T-helper 2 cell treated with Interferon-gamma antibody and Interleukin-4, amounts not matched to agents 5 μg/mL and 100 μg/mL, for 36 hours (primary cell): ENCODE results near the gene MAP7.

Experiments
- DNase-seq: peaks from one replicate; pipeline ENCODE4 v3.0.0; 2021; ENCODE audit warnings: low spot score
- H3K27ac Mint-ChIP-seq: one replicate; pipeline ENCODE4 v1.8.0; 2021; ENCODE audit warnings: mild to moderate bottlenecking, mixed read lengths
- H3K27me3 Mint-ChIP-seq: one replicate; pipeline ENCODE4 v1.8.0; 2021; ENCODE audit warnings: low read depth, mixed read lengths
- H3K36me3 Mint-ChIP-seq: one replicate; pipeline ENCODE4 v1.8.0; 2021; ENCODE audit warnings: low read depth, mixed read lengths
- H3K4me1 Mint-ChIP-seq: one replicate; pipeline ENCODE4 v1.8.0; 2021; ENCODE audit warnings: low read depth, mixed read lengths
- H3K4me3 Mint-ChIP-seq: one replicate; pipeline ENCODE4 v1.8.0; 2022; ENCODE audit warnings: mild to moderate bottlenecking, moderate library complexity, mixed read lengths
- H3K9me3 Mint-ChIP-seq: one replicate; pipeline ENCODE4 v1.8.0; 2021; ENCODE audit warnings: mixed read lengths

The MAP7 gene

DNA sequence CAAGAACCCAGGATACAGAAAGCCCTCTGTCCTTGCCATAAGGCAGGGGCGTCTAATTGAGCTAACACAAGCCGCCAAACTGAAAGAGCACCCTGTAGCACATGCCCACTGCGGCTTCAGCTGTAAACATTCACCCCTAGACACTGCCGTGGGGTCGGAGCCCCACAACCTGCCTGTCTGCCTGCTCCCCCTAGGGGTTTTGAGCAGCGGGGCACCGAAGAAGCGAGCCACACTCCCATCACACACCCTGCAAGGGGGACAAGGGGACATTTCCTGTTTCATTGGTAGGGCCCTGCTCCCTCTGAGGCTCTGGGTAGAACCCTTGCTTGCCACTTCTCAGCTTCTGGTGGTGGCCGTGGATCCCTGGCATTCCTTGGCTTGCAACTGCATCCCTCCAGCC, 215.4 kb downstream of the MAP7 start:
- no peaks in the 10 kb centered on the region for H3K9me3 Mint-ChIP-seq
- peaks cover 5% of the 10 kb centered on the region for H3K27me3 Mint-ChIP-seq
- H3K36me3 Mint-ChIP-seq = no peaks in the 10 kb centered on the region
- no peak for DNase-seq
- H3K4me3 Mint-ChIP-seq = no peak overlapping the region
- no peaks in the 10 kb centered on the region for H3K4me1 Mint-ChIP-seq
- no peak overlapping the region for H3K27ac Mint-ChIP-seq

DNA sequence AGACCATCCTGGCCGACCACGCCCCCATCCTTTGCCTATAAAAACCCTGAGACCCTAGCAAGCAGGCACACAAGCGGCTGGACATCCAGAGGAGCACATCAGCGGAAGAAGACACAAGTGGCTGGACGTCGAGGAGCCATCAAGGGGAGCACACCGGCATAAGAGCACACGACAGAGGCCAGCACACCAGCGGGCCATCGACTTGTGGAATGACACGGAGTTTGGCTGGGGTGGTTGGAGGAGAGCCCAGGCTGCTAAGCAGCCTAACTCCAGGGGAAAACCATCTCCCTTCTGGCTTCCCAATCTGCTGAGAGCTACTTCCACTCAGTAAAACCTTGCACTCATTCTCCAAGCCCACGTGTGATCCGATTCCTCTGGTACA, 215.8 kb downstream of the MAP7 start:
- Mint-ChIP-seq H3K27me3 (peaks cover 5% of the 10 kb centered on the region), H3K36me3 (no peaks in the 10 kb centered on the region), H3K9me3 (no peaks in the 10 kb centered on the region), H3K27ac (no peak overlapping the region), H3K4me1 (no peaks in the 10 kb centered on the region), H3K4me3 (no peak overlapping the region)
- no peak for DNase-seq

DNA sequence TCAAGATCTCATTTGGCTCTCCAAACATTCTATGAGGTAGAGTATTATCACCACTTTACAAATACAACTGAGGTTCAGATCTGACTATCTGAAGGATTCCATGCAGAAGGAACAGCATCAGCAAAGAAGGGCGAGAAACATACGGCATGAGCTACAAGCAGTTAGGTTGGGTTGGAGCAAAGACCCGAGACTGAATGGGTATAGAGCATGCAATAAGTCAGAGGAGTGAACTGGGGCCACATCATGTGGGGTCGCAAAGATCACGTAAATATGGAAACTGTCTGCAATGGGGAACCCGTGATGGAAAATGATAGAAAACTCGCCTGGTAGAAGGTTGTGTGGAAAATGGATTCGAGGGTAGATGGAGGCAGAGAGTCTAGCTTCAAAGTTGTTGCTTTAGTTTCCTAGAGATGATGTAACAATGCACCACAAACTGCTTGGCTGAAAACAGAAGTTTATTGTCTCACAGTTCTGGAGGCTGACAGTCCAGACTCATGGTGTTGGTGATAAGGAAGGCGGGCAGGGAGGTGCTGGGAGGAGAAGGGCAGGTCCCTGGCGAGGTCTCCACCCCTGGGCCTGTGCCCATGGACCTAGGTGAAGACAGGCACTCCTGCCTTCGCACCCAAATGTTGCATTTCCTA, 216.3 kb downstream of the MAP7 start:
- H3K4me1 Mint-ChIP-seq = no peaks in the 10 kb centered on the region
- H3K36me3 Mint-ChIP-seq = no peaks in the 10 kb centered on the region
- no peak overlapping the region for H3K4me3 Mint-ChIP-seq
- DNase-seq = no peak
- H3K27me3 Mint-ChIP-seq = peaks cover 5% of the 10 kb centered on the region
- no peak overlapping the region for H3K27ac Mint-ChIP-seq
- no peaks in the 10 kb centered on the region for H3K9me3 Mint-ChIP-seq

DNA sequence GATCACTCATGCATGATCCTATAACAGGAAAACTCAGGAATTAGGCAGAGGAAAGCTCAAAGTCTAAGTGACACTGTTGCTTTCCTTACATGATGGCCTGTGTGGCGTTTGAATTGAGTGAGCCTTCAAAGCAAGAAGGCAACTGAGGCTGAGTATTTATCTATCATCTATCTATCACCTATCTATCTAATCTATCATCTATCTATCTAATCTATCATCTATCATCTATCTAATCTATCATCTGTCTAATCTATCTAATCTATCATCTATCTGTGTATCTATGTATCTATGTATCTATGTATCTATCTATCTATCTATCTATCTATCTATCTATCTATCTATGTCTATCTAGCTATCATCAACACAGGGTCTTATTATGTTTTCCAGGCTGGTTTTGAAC, 218.8 kb downstream of the MAP7 start:
- no peaks in the 10 kb centered on the region for H3K36me3 Mint-ChIP-seq
- DNase-seq = no peak

DNA sequence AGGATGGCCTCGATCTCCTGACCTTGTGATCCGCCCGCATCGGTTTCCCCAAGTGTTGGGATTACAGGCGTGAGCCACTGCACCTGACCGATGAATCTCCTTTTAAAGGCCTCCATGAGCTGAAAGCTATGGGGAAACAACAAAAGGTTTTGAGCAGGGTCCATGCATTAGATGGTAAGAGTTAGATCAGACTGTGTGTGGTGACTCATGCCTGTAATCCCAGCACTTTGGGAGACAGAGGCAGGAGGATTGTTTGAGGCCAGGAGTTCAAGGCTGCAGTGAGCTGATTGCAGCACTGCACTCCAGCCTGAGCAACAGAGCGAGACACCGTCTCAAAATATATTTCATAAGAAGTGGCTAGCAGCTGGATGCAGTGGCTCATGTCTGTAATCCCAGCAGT, 219.6 kb downstream of the MAP7 start:
- no peaks in the 10 kb centered on the region for H3K9me3 Mint-ChIP-seq
- no peaks in the 10 kb centered on the region for H3K36me3 Mint-ChIP-seq
- peaks cover 6% of the 10 kb centered on the region for H3K27me3 Mint-ChIP-seq
- no peak overlapping the region for H3K4me3 Mint-ChIP-seq
- H3K27ac Mint-ChIP-seq = no peak overlapping the region
- no peak for DNase-seq
- H3K4me1 Mint-ChIP-seq = no peaks in the 10 kb centered on the region

More for the DNA sequence above, 218.8 kb downstream of the MAP7 start:
- Mint-ChIP-seq H3K4me3 (no peak overlapping the region), H3K4me1 (no peaks in the 10 kb centered on the region), H3K9me3 (no peaks in the 10 kb centered on the region), H3K27ac (no peak overlapping the region), H3K27me3 (peaks cover 6% of the 10 kb centered on the region)

DNA sequence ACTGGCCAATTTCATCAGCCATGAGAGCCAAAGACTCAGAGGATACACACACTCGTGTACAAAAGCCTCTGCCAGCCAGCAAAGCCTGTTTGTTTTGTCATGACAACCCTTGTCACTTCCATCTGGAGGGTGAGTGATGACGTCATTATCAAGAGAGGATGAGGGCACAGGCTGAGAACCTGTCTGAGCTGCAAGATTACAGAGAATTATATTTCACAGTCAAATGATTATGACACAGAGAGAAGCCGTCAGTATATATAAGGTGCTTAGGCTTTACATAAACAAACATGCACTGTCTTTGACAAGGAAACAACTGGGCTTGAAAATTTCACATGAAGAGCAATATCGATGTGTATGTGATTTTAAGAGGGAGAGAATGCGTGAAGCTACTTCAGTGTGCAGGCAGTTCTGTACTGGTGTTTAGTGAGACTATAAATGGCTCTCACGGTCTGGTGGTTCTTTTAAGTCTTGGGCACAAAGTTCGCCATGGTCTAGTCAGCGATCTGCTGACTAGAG, 224.1 kb downstream of the MAP7 start:
- Mint-ChIP-seq H3K36me3 (no peaks in the 10 kb centered on the region), H3K4me1 (no peaks in the 10 kb centered on the region), H3K27me3 (peaks cover 6% of the 10 kb centered on the region), H3K4me3 (no peak overlapping the region), H3K9me3 (no peaks in the 10 kb centered on the region), H3K27ac (no peak overlapping the region)
- DNase-seq = no peak

DNA sequence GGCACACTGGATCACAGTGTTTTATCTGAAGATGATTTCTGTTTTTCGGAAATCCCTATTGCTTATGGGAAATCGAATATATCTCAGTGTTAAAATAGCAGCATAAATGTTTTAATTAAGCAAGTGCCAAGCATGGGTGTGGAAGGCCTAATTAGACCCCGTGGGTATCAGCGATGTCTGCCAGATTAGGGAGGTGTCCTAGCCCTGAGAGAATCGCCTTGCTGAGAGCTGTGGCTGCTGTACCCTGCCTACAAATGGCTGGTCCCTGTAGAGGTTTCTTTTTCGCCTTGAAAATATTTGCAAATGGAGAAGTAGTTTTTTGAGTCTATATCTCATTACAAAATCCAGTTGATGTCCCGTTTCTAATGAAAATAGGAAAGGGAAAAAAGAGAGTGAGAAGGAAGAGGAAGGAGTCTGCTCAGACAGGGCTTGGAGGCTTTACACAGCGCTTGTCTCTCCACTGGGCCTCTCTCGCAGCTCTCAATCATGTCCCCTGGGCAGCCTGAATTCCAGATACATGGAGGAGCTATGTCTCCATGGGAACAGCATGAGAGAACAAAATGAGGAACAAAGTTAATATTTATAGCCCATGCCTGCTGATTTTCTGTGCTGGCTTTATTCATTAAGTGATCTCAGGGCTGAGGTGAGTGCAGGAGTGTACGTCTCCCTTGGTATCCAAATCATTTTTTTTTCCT, 225.4 kb downstream of the MAP7 start:
- Mint-ChIP-seq H3K4me1 (no peaks in the 10 kb centered on the region), H3K4me3 (no peak overlapping the region), H3K9me3 (no peaks in the 10 kb centered on the region)

DNA sequence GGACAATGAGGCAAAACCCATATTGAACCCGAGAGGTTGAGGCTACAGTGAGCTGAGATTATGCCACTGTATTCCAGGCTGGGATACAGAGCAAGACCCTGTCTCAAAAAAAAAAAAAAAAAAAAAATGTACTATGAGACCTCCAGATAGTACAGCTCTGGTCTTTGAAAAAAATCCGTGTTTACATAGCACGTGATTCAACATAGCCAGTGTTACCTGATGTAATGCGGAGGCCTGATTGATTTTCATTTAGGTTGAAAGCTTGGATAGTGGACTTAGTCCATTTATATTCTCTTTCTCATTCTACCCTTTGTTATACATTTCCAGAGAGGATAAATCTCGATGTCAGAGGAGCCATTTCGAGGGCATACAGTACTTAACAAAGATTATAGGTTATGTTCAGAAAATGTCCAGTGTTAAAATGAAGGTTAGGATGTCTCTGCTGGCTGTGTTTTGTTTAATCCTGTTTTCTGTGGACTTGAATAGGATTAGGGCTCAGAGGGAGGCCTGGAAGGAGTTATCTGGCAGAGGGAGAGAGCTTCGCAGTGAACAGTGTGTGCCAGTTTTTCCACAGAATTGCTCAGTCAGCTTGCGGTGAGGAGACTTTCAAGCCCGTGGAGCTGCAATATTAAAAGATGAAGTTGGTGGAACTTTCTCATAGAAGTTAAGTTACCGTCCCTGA, 226.7 kb downstream of the MAP7 start:
- no peak for DNase-seq
- Mint-ChIP-seq H3K27ac (no peak overlapping the region), H3K36me3 (no peaks in the 10 kb centered on the region), H3K27me3 (peaks cover 5% of the 10 kb centered on the region), H3K9me3 (no peaks in the 10 kb centered on the region), H3K4me3 (no peak overlapping the region), H3K4me1 (no peaks in the 10 kb centered on the region)

More for the DNA sequence above, 225.4 kb downstream of the MAP7 start:
- H3K27ac Mint-ChIP-seq = no peak overlapping the region
- DNase-seq = no peak
- H3K36me3 Mint-ChIP-seq = no peaks in the 10 kb centered on the region
- H3K27me3 Mint-ChIP-seq = peaks cover 6% of the 10 kb centered on the region

DNA sequence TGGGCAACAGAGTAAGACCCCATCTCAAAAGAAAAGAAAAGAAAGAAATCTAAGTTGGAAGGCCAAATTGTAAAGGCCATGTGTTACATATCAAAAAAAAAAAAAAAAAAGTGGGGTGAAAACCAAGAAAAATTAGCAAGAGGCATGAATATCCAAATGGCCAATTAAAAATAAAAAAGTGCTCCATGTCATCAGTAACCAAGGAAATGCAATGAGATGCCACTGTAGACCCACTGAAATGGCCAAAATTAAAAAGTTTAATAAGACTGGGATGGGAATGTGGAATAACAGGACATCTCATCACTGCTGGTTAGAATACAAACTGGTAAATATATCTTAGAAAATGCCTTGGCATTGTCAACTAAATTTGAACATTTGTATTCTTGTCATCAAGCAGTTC, 230.5 kb downstream of the MAP7 start:
- no peaks in the 10 kb centered on the region for H3K36me3 Mint-ChIP-seq
- H3K27me3 Mint-ChIP-seq = peaks cover 3% of the 10 kb centered on the region
- H3K4me1 Mint-ChIP-seq = peaks cover 1% of the 10 kb centered on the region
- H3K27ac Mint-ChIP-seq = no peak overlapping the region
- no peak overlapping the region for H3K4me3 Mint-ChIP-seq
- no peaks in the 10 kb centered on the region for H3K9me3 Mint-ChIP-seq
- DNase-seq = no peak

DNA sequence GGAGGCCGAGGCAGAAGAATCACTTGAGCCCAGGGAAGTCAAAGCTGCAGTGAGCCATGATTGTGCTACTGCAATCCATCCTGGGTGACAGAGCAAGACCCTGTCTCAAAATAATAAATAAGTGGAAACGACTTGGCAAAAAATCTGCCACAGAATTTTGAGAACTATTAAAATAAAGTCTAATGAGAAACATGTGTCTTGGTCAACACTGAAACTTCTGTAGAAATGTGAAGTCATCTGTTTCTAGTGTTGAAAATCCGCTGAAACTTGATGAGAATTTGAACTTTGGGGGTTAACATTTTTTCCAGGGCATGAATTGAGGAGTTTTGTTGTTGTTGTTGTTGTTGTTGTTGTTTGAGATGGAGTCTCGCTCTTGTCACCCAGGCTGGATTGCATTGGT, 231.5 kb downstream of the MAP7 start:
- DNase-seq = no peak
- Mint-ChIP-seq H3K27me3 (peaks cover 9% of the 10 kb centered on the region), H3K4me3 (no peak overlapping the region), H3K27ac (no peak overlapping the region), H3K9me3 (no peaks in the 10 kb centered on the region), H3K36me3 (no peaks in the 10 kb centered on the region), H3K4me1 (peaks cover 1% of the 10 kb centered on the region)

DNA sequence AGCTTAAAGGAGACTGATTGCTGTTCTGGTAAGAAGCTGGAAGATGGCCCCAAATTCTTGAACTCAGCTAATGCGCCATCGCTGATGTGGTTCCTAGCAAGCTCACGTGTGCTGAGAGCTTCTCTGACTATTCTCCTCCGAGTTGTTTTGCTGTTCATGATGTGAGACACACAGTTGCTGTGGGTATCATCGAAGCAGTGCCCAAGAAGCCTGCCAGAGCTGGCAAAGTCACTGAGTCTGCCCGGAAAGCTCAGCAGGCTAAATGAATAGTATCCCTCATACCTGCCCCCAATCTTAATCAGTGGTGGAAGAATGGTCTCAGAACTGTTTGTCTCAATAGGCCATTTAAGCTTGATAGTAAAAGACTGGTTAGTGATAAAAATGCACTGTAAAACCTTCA, 232.3 kb downstream of the MAP7 start:
- Mint-ChIP-seq H3K9me3 (no peaks in the 10 kb centered on the region), H3K27ac (no peak overlapping the region), H3K4me1 (peaks cover 1% of the 10 kb centered on the region), H3K4me3 (no peak overlapping the region), H3K36me3 (no peaks in the 10 kb centered on the region), H3K27me3 (peaks cover 11% of the 10 kb centered on the region)
- DNase-seq = no peak

DNA sequence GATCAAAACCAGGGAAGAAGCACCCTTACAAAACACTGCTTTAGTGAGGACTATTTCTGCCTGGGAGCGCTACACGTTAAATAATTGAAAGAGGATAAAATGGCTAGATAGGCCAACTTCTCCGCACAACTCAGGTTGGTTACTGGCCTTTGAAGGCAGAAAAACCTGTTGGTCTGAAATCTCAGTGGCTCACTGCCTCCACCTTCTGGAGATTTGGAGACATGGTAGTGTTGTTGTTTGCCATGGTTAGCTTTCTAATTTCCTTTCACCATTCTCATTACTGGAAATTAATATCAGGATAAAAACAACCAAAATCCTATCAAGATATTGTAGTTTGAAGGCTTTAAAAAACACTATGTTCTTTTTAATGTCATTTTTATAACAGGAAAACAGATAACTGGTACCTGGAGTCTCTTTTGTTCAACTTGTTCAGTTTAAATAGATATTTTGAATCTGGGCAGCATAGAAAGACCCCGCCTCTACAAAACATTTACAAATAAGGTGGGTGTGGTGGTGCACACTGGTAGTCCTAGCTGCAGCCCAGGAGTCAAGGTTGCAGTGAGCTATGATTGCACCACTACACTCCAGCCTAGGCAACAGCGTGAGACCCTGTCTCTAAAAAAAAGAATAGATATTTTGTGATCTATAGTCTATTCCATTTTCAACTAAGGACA, 233.1 kb downstream of the MAP7 start:
- H3K4me1 Mint-ChIP-seq = peaks cover 1% of the 10 kb centered on the region
- H3K9me3 Mint-ChIP-seq = no peaks in the 10 kb centered on the region
- no peaks in the 10 kb centered on the region for H3K36me3 Mint-ChIP-seq
- H3K27ac Mint-ChIP-seq = no peak overlapping the region
- H3K27me3 Mint-ChIP-seq = peaks cover 11% of the 10 kb centered on the region
- DNase-seq = peak; percentile 44
- H3K4me3 Mint-ChIP-seq = no peak overlapping the region

DNA sequence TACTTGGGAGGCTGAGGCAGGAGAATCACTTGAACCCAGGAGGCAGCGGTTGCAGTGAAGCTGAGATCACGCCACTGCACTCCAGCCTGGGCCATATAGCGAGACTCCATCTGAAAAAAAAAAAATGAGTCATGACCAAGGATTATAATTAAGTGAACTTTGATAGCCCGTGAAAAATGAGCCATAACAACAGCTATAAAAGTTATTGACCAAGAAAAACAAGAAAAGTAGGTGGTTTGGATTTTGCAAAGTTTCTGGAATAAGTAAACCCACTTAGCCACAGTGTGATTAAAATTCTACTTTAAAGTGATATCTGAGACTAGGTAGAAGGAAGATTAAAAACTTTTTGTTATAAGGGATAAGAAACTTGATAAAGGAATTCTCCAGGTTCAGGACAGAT, 234.6 kb downstream of the MAP7 start:
- Mint-ChIP-seq H3K27me3 (peaks cover 11% of the 10 kb centered on the region), H3K27ac (no peak overlapping the region), H3K36me3 (no peaks in the 10 kb centered on the region), H3K9me3 (no peaks in the 10 kb centered on the region), H3K4me3 (no peak overlapping the region), H3K4me1 (peaks cover 1% of the 10 kb centered on the region)
- DNase-seq = no peak

DNA sequence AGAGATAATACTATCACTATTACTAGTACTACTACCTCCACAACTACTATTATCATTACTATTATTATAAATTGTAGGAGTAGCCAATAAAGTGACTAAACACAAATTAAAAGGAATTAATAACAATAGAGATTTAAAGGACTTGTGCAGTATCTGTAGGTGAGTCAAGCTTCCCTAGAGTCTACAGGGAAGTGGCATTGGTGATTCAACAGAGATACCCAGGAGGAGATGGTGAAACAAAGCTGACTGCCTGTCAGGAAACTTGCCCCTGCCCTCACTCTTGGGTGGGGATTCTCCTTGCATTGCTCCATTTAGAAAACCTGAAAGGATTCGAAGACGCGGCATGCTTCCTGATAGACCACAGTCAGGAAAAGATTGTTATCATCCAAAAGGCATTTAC, 237.2 kb downstream of the MAP7 start:
- Mint-ChIP-seq H3K27me3 (peaks cover 25% of the 10 kb centered on the region), H3K4me1 (peaks cover 1% of the 10 kb centered on the region), H3K9me3 (no peaks in the 10 kb centered on the region), H3K27ac (no peak overlapping the region), H3K4me3 (no peak overlapping the region), H3K36me3 (no peaks in the 10 kb centered on the region)
- DNase-seq = no peak
